Tibial artery (tissue), 4 donors: ENCODE data around the gene CPHXL2.

Experiments
- DNase-seq, 2 donors: peaks; one replicate each; pipeline ENCODE4 v3.0.0-alpha.2; 2019
- H3K27ac ChIP-seq, 2 donors: fragments of 200-600 bp; sonication (generic) in 1 of 2; 1 replicate in 1 of 2; 2 replicates in 1 of 2; pipeline ENCODE4 v1.5.1; 2018 to 2019; ENCODE audit warnings: mild to moderate bottlenecking in 1 of 2
- H3K27me3 ChIP-seq, 2 donors: fragments of 200-600 bp; sonication (generic) in 1 of 2; one replicate each; pipeline versions ENCODE4 v1.5.1 to v1.6.0; 2016 to 2019
- H3K36me3 ChIP-seq, 3 donors: fragments of 200-600 bp; sonication (generic) in 2 of 3; one replicate each; pipeline ENCODE4 v1.5.1; 2016 to 2019; ENCODE audit warnings: mild to moderate bottlenecking in 2 of 3
- H3K4me1 ChIP-seq, 4 donors: fragments of 200-600 bp; sonication (generic) in 2 of 4; 1 replicate in 3 of 4; 2 replicates in 1 of 4; pipeline ENCODE4 v1.5.1; 2016 to 2019
- H3K4me3 ChIP-seq, 2 donors: fragments of 200-600 bp; sonication (generic) in 1 of 2; 1 replicate in 1 of 2; 2 replicates in 1 of 2; pipeline ENCODE4 v1.5.1; 2018 to 2019; ENCODE audit warnings: mild to moderate bottlenecking in 2 of 2
- H3K9me3 ChIP-seq, 3 donors: fragments of 200-600 bp; sonication (generic) in 1 of 3; one replicate each; pipeline ENCODE4 v1.5.1; 2016 to 2019
- CTCF ChIP-seq, 2 experiments: fragments of 200-600 bp in 1 of 2; fragments of 450-650 bp in 1 of 2; IDR thresholded peaks; one replicate each; pipeline ENCODE4 v1.5.1; 2017 to 2019; ENCODE audit warnings: antibody characterized with exemption in 2 of 2, mild to moderate bottlenecking in 1 of 2, moderate library complexity in 1 of 2
- intact Hi-C: fragments of 100-400 bp; cut with DNase I; formaldehyde crosslinking; loops from one replicate; pipeline ENCODE4 v1.15.0; 2023; ENCODE audit warnings: low total_unique reads

The CPHXL2 gene

GRCh38 chr16:75679366-75679765, 2.6 kb upstream of the CPHXL2 start:
- intact Hi-C loops = no loop called here
- Histone ChIP-seq H3K27ac (no peak overlapping the region), H3K36me3 (no peaks in the 10 kb centered on the region), H3K4me3 (no peak overlapping the region), H3K4me1 (no peaks in the 10 kb centered on the region), H3K27me3 (no peaks in the 10 kb centered on the region), H3K9me3 (no peaks in the 10 kb centered on the region)
- TF ChIP-seq CTCF (IDR thresholded peaks at IDR 0.05) = no peak
- no peak for DNase-seq

GRCh38 chr16:75667503-75667902, 9.3 kb downstream of the CPHXL2 start:
- Histone ChIP-seq H3K9me3 (no peaks in the 10 kb centered on the region), H3K36me3 (no peaks in the 10 kb centered on the region), H3K4me1 (no peaks in the 10 kb centered on the region), H3K27me3 (no peaks in the 10 kb centered on the region), H3K27ac (no peak overlapping the region), H3K4me3 (no peak overlapping the region)
- no peak for TF ChIP-seq CTCF (IDR thresholded peaks at IDR 0.05)
- intact Hi-C loops = no loop called here
- DNase-seq = no peak

- intact Hi-C loops = no loop called here
- H3K27ac ChIP-seq = no peak overlapping the region
- TF ChIP-seq CTCF (IDR thresholded peaks at IDR 0.05) = no peak
- no peaks in the 10 kb centered on the region for H3K4me1 ChIP-seq
- no peak for DNase-seq
- H3K36me3 ChIP-seq = peaks cover 27 to 59% (median 37%) of the 10 kb centered on the region in 3 donors
- no peak overlapping the region for H3K4me3 ChIP-seq
- H3K27me3 ChIP-seq = no peaks in the 10 kb centered on the region
- no peaks in the 10 kb centered on the region for H3K9me3 ChIP-seq
Observed at GRCh38 chr16:75660726-75661302, 16.0 kb downstream of the CPHXL2 start.

GRCh38 chr16:75660321-75660720, 16.5 kb downstream of the CPHXL2 start:
- H3K4me3 ChIP-seq = no peak overlapping the region
- no peak for DNase-seq
- H3K36me3 ChIP-seq = peaks cover 32 to 64% (median 42%) of the 10 kb centered on the region in 3 donors
- no peak for TF ChIP-seq CTCF (IDR thresholded peaks at IDR 0.05)
- no peaks in the 10 kb centered on the region for H3K4me1 ChIP-seq
- no peaks in the 10 kb centered on the region for H3K9me3 ChIP-seq
- intact Hi-C loops = no loop called here
- no peak overlapping the region for H3K27ac ChIP-seq
- no peaks in the 10 kb centered on the region for H3K27me3 ChIP-seq

GRCh38 chr16:75658175-75658574, 18.6 kb downstream of the CPHXL2 start:
- Histone ChIP-seq H3K4me3 (no peak overlapping the region), H3K27me3 (no peaks in the 10 kb centered on the region), H3K36me3 (peaks cover 45 to 77% (median 55%) of the 10 kb centered on the region in 3 donors), H3K27ac (no peak overlapping the region), H3K4me1 (peaks cover 0 to 14% (median 6%) of the 10 kb centered on the region in 4 donors), H3K9me3 (no peaks in the 10 kb centered on the region)
- no peak for TF ChIP-seq CTCF (IDR thresholded peaks at IDR 0.05)
- intact Hi-C loops = no loop called here
- no peak for DNase-seq

GRCh38 chr16:75653922-75654321, 22.9 kb downstream of the CPHXL2 start:
- TF ChIP-seq CTCF (IDR thresholded peaks at IDR 0.05) = no peak
- intact Hi-C loops = no loop called here
- no peaks in the 10 kb centered on the region for H3K27me3 ChIP-seq

More at GRCh38 chr16:75653922-75654321, 22.9 kb downstream of the CPHXL2 start:
- no peak overlapping the region for H3K27ac ChIP-seq
- H3K9me3 ChIP-seq = no peaks in the 10 kb centered on the region
- no peak overlapping the region for H3K4me3 ChIP-seq
- DNase-seq = no peak
- H3K36me3 ChIP-seq = peaks cover 45 to 49% (median 48%) of the 10 kb centered on the region in 3 donors
- peaks cover 0 to 49% (median 30%) of the 10 kb centered on the region in 4 donors for H3K4me1 ChIP-seq
